Esophagus squamous epithelium (tissue), 4 donors: ENCODE data around the gene RALGPS1.

Experiments
- POLR2A ChIP-seq, 4 donors: fragments of 450-650 bp; IDR thresholded peaks; one replicate each; pipeline ENCODE4 v1.6.1; 2017; ENCODE audit warnings: antibody characterized with exemption in 4 of 4, mild to moderate bottlenecking in 4 of 4, moderate library complexity in 3 of 4
- TF ChIP-seq, protein P1 (sequence below), 6 experiments: fragments of 450-650 bp in 4 of 6; fragments of 200-600 bp in 2 of 6; sonication (generic) in 2 of 6; IDR thresholded peaks; one replicate each; pipeline ENCODE4 v1.5.1; 2016 to 2019; ENCODE audit warnings: antibody characterized with exemption in 6 of 6, mild to moderate bottlenecking in 4 of 6, moderate library complexity in 4 of 6

DNA sequence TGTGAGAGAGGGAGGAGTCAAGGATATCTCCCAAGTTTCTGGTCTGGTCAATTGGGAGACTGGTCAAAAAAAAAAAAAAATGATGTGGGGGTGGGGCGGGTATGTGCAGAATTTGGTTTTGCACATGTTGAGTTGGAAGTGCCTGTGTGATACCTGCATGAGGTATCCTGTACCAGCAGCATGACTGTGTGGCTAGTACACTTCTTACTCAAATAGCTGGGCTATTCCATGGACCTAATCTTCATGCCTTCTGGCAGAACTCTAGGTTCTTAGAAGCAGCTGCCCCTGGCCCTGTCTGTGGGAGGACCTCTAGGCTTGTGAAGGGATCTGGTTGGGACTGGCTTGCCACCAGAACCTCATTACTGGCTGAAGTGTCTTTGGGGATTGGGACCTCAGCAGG lies 93.5 kb downstream of the RALGPS1 start:
- no peak for TF ChIP-seq POLR2A (IDR thresholded peaks at IDR 0.05)
- TF ChIP-seq, protein P1, sequence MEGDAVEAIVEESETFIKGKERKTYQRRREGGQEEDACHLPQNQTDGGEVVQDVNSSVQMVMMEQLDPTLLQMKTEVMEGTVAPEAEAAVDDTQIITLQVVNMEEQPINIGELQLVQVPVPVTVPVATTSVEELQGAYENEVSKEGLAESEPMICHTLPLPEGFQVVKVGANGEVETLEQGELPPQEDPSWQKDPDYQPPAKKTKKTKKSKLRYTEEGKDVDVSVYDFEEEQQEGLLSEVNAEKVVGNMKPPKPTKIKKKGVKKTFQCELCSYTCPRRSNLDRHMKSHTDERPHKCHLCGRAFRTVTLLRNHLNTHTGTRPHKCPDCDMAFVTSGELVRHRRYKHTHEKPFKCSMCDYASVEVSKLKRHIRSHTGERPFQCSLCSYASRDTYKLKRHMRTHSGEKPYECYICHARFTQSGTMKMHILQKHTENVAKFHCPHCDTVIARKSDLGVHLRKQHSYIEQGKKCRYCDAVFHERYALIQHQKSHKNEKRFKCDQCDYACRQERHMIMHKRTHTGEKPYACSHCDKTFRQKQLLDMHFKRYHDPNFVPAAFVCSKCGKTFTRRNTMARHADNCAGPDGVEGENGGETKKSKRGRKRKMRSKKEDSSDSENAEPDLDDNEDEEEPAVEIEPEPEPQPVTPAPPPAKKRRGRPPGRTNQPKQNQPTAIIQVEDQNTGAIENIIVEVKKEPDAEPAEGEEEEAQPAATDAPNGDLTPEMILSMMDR (IDR thresholded peaks at IDR 0.05), result no peak
